Measurements from ENCODE around the gene APOA5. TPM values are rescaled to one million over a fixed set of nuclear protein-coding genes. Genes with fewer than 3 reads are reported as not detected.

Gene APOA5
- total and polyA plus RNA-seq, 2 of the 8 experiments (the other 6 are each of a cell fraction or from before 2014, with no cell fraction given), result 0.08 to 0.15 TPM

GRCh38 chr11:116808262-116809175 is 16.8 kb upstream of the APOA5 start:
- DNase-seq (ENCODE audit: low read depth in 1 of 2, low spot score in 2 of 2) (no peak), FAIRE-seq (no peak)
- no peak overlapping the region for H2AK5ac ChIP-seq (ENCODE audit: low read depth, low read length)
- H2BK5ac ChIP-seq (ENCODE audit: low read depth, low read length), result no peak overlapping the region
- H3K4me2 ChIP-seq (ENCODE audit: insufficient read depth in 1 of 2, low read depth in 2 of 2, low read length in 2 of 2), result no peak overlapping the region
- no peaks in the 10 kb centered on the region for H3K79me1 ChIP-seq (ENCODE audit: low read depth, low read length)
- no peak overlapping the region for H3K9ac ChIP-seq (replicated peaks in 1 of 4; ENCODE audit: extremely low read depth in 1 of 4, low read depth in 3 of 4, low read length in 3 of 4)
- no peaks in the 10 kb centered on the region for H3K4me1 ChIP-seq (replicated peaks in 1 of 4; ENCODE audit: control insufficient read depth in 3 of 4, insufficient read depth in 4 of 4, low read length in 3 of 4)
- POLR2A ChIA-PET (ENCODE audit: partially characterized antibody), result interaction anchor here (1.1 kb wide), 1 partner anchor 18 kb away, joined by 3 read pairs; no protein-coding TSS in a partner anchor
- H3K27ac ChIP-seq (ENCODE audit: low read depth, low read length), result no peak overlapping the region
- H3K4me3 ChIP-seq (ENCODE audit: extremely low read depth in 1 of 4, insufficient read depth in 2 of 4, low read depth in 3 of 4, low read length in 4 of 4), result no peak overlapping the region
- H4K91ac ChIP-seq (replicated peaks; ENCODE audit: insufficient read length, low read length), result no peak overlapping the region
- no peak overlapping the region for H3K14ac ChIP-seq (ENCODE audit: insufficient read length)
- H3K18ac ChIP-seq (ENCODE audit: extremely low read depth, low read length), result no peak overlapping the region
- no peaks in the 10 kb centered on the region for H3K79me2 ChIP-seq (ENCODE audit: control insufficient read depth in 1 of 2, insufficient read depth in 2 of 2, low read length in 2 of 2)
- H4K5ac ChIP-seq (ENCODE audit: insufficient read length, low read depth, low read length), result no peak overlapping the region
- no peak overlapping the region for H2BK15ac ChIP-seq (ENCODE audit: low read length)
- no peak overlapping the region for H3K4ac ChIP-seq (replicated peaks; ENCODE audit: insufficient read length, low read depth, low read length)
- CTCF ChIA-PET (ENCODE audit: partially characterized antibody), result interaction anchor here (0.6 kb wide), 1 partner anchor 1274 kb away, joined by 3 read pairs; no protein-coding TSS in a partner anchor
- H3K23ac ChIP-seq (ENCODE audit: insufficient read length), result no peak overlapping the region
- H2BK20ac ChIP-seq (ENCODE audit: low read length), result no peak overlapping the region
- H3K36me3 ChIP-seq (ENCODE audit: control insufficient read depth in 2 of 4, insufficient read depth in 4 of 4, low read length in 3 of 4), result no peaks in the 10 kb centered on the region
- no peak overlapping the region for H2AFZ ChIP-seq (ENCODE audit: low read length)
- no peak overlapping the region for H2BK120ac ChIP-seq (replicated peaks; ENCODE audit: low read depth, low read length)
- no peaks in the 10 kb centered on the region for H3K23me2 ChIP-seq (ENCODE audit: low read depth, low read length)
- no peaks in the 10 kb centered on the region for H4K20me1 ChIP-seq (replicated peaks in 1 of 2; ENCODE audit: control insufficient read depth in 1 of 2, insufficient read depth in 2 of 2, low read length in 2 of 2)
- H3K9me3 ChIP-seq (ENCODE audit: insufficient read depth in 2 of 2, low read depth in 1 of 2, low read length in 1 of 2), result no peaks in the 10 kb centered on the region
- no peak overlapping the region for H2BK12ac ChIP-seq (ENCODE audit: low read depth, low read length)
- WGBS, 2 experiments (ENCODE audit: extremely low coverage in 1 of 2, insufficient coverage in 1 of 2, insufficient read length in 1 of 2, insufficient replicate concordance in 2 of 2, low coverage in 1 of 2, low lambda C conversion rate in 2 of 2, missing lambda C conversion rate in 1 of 2), result 93% methylated on average over 13 of the region's 14 CpGs; no CpG with 5 or more reads in 1 of the 2 experiments
- H3K56ac ChIP-seq (replicated peaks; ENCODE audit: insufficient read length, low read depth, low read length), result no peak overlapping the region
- no peaks in the 10 kb centered on the region for H3K27me3 ChIP-seq (replicated peaks in 1 of 4; ENCODE audit: control insufficient read depth in 3 of 4, extremely low read depth in 1 of 4, insufficient read depth in 3 of 4, low read length in 3 of 4)
- H4K8ac ChIP-seq (ENCODE audit: extremely low read depth, insufficient read depth, low read length), result peak overlapping the region; percentile 77; the same call in 1 of the 2 replicates
- TF ChIP-seq SP2 (IDR thresholded peaks at IDR 0.05; ENCODE audit: low read length), result no peak
- TF ChIP-seq GABPA (IDR thresholded peaks at IDR 0.05; ENCODE audit: borderline replicate concordance, insufficient read depth, low read length), result no peak
- no peak for TF ChIP-seq JUND (IDR thresholded peaks at IDR 0.05; ENCODE audit: low read length)
- no peak for TF ChIP-seq POU5F1 (IDR thresholded peaks at IDR 0.05; ENCODE audit: low read depth, low read length)
- no peak for TF ChIP-seq RXRA (IDR thresholded peaks at IDR 0.05; ENCODE audit: insufficient read depth, low read depth, low read length)
- no peak for TF ChIP-seq ASH2L (IDR thresholded peaks at IDR 0.05; ENCODE audit: low read length)
- TF ChIP-seq GTF2F1 (IDR thresholded peaks at IDR 0.05; ENCODE audit: borderline replicate concordance, low read depth, low read length), result no peak
- no peak for TF ChIP-seq TCF12 (IDR thresholded peaks at IDR 0.05; ENCODE audit: low read depth, low read length)
- TF ChIP-seq EGR1 (IDR thresholded peaks at IDR 0.05; ENCODE audit: borderline replicate concordance, low read depth, low read length), result no peak
- TF ChIP-seq NANOG (IDR thresholded peaks at IDR 0.05; ENCODE audit: insufficient read depth, low read depth, low read length, poor library complexity, severe bottlenecking), result no peak
- TF ChIP-seq RBBP5 (IDR thresholded peaks at IDR 0.05; ENCODE audit: borderline replicate concordance, low read depth, low read length), result no peak
- TF ChIP-seq CBX8 (IDR thresholded peaks at IDR 0.05; ENCODE audit: borderline replicate concordance, low read depth, low read length), result no peak

Measured in H1 (cell line).